Astrocyte (in vitro differentiated cells and primary cell): ENCODE results near the gene CLDN19. TPM values are rescaled to one million over a fixed set of nuclear protein-coding genes. Genes with fewer than 3 reads are reported as not detected.

Experiments
- DNase-seq: peaks from one replicate; pipeline ENCODE4 v3.0.0-alpha.2; 2010; ENCODE audit warnings: low read depth
- FAIRE-seq: peaks from 2 replicates; lab custom pipeline; 2011; peaks lifted over from hg19 to GRCh38; lab: Jason Lieb, UNC
- H2AFZ ChIP-seq: 2 replicates; pipeline ENCODE4 v1.6.0; 2012; ENCODE audit warnings: low read depth, low read length, inconsistent platforms
- H3K27ac ChIP-seq: 2 replicates; pipeline ENCODE4 v1.5.1; 2011; ENCODE audit warnings: low read depth, low read length, inconsistent platforms
- H3K27me3 ChIP-seq: 2 replicates; pipeline ENCODE4 v1.6.0; 2011; ENCODE audit warnings: low read length, inconsistent platforms; ENCODE audit not compliant: insufficient read depth
- H3K36me3 ChIP-seq: 2 replicates; pipeline ENCODE4 v1.5.1; 2011; ENCODE audit warnings: low read length, inconsistent platforms; ENCODE audit not compliant: insufficient read depth
- H3K4me1 ChIP-seq: 2 replicates; pipeline ENCODE4 v1.5.1; 2011; ENCODE audit warnings: low read length, inconsistent platforms; ENCODE audit not compliant: insufficient read depth
- H3K4me2 ChIP-seq: 2 replicates; pipeline ENCODE4 v1.6.0; 2012; ENCODE audit warnings: low read length, inconsistent platforms
- H3K4me3 ChIP-seq: 2 replicates; pipeline ENCODE4 v1.5.1; 2011; ENCODE audit warnings: low read depth, mild to moderate bottlenecking, low read length, inconsistent platforms; ENCODE audit not compliant: insufficient read depth
- H3K79me2 ChIP-seq: 2 replicates; pipeline ENCODE4 v1.6.0; 2012; ENCODE audit warnings: mild to moderate bottlenecking, low read length, inconsistent platforms; ENCODE audit not compliant: insufficient read depth
- H3K9ac ChIP-seq: 2 replicates; pipeline ENCODE4 v1.6.0; 2012; ENCODE audit warnings: mild to moderate bottlenecking, low read length, inconsistent platforms
- H3K9me3 ChIP-seq: 2 replicates; pipeline ENCODE4 v1.5.1; 2012; ENCODE audit warnings: low read depth, mild to moderate bottlenecking, low read length, inconsistent platforms; ENCODE audit not compliant: insufficient read depth
- H4K20me1 ChIP-seq: 2 replicates; pipeline ENCODE4 v1.6.0; 2012; ENCODE audit warnings: low read length, inconsistent platforms; ENCODE audit not compliant: insufficient read depth
- H3K27ac Mint-ChIP-seq: one replicate; pipeline ENCODE4 v1.8.0; 2021; ENCODE audit warnings: mild to moderate bottlenecking, mixed read lengths; ENCODE audit not compliant: unreplicated experiment
- H3K27me3 Mint-ChIP-seq: one replicate; pipeline ENCODE4 v1.8.0; 2021; ENCODE audit warnings: low read depth, mixed read lengths; ENCODE audit not compliant: unreplicated experiment
- H3K36me3 Mint-ChIP-seq: one replicate; pipeline ENCODE4 v1.8.0; 2021; ENCODE audit warnings: low read depth, mixed read lengths; ENCODE audit not compliant: unreplicated experiment
- H3K4me1 Mint-ChIP-seq: one replicate; pipeline ENCODE4 v1.8.0; 2021; ENCODE audit warnings: low read depth, mixed read lengths; ENCODE audit not compliant: unreplicated experiment
- H3K4me3 Mint-ChIP-seq: one replicate; pipeline ENCODE4 v1.8.0; 2021; ENCODE audit warnings: mild to moderate bottlenecking, moderate library complexity, mixed read lengths; ENCODE audit not compliant: unreplicated experiment
- H3K9me3 Mint-ChIP-seq: one replicate; pipeline ENCODE4 v1.8.0; 2021; ENCODE audit warnings: mild to moderate bottlenecking, mixed read lengths; ENCODE audit not compliant: unreplicated experiment
- EZH2 ChIP-seq: IDR thresholded peaks from 2 replicates; pipeline ENCODE4 v1.6.1; 2012; ENCODE audit warnings: mild to moderate bottlenecking, low read length, inconsistent platforms; ENCODE audit not compliant: insufficient read depth
- total RNA-seq: library from RNA; stranded (reverse); gene quantifications from 2 replicates; pipeline ENCODE4 v1.2.1, GENCODE V29; 2021
- TF ChIP-seq, protein P1 (sequence below): IDR thresholded peaks from 2 replicates; pipeline ENCODE4 v1.5.1; 2011; ENCODE audit warnings: low read depth, mild to moderate bottlenecking, inconsistent platforms, low read length, moderate library complexity; ENCODE audit not compliant: insufficient read depth

CLDN19 gene
- total RNA-seq, 1 donor from 2014 or later = 0.11 TPM

DNA sequence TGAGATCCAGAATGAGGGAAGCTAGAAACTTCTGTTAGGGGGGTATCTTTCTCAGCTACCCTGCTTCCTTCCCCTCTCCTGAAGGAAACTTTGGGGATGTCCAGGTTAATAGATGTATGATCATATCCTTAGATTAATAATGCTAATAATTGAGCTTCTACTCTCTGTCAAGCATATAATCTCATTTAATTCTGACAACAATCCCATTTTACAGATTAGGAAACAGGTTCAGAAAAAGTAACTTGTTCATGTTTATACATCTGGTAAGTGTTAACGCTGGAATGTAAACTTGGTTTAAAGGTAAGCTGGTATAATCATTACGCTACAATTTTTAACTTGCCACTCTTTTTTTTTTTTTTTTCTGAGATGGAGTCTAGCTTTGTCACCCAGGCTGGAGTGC, 43.1 kb upstream of the CLDN19 start:
- no peak overlapping the region for H3K4me3 Mint-ChIP-seq
- peaks cover 32% of the 10 kb centered on the region for H3K36me3 Mint-ChIP-seq
- H3K9me3 Mint-ChIP-seq = peaks cover 4% of the 10 kb centered on the region
- peaks cover 10% of the 10 kb centered on the region for H4K20me1 ChIP-seq
- no peaks in the 10 kb centered on the region for H3K27me3 ChIP-seq
- no peak overlapping the region for H2AFZ ChIP-seq
- H3K4me1 Mint-ChIP-seq = no peaks in the 10 kb centered on the region
- no peaks in the 10 kb centered on the region for H3K79me2 ChIP-seq
- H3K9ac ChIP-seq = no peak overlapping the region
- no peak overlapping the region for H3K4me3 ChIP-seq
- TF ChIP-seq, protein P1, sequence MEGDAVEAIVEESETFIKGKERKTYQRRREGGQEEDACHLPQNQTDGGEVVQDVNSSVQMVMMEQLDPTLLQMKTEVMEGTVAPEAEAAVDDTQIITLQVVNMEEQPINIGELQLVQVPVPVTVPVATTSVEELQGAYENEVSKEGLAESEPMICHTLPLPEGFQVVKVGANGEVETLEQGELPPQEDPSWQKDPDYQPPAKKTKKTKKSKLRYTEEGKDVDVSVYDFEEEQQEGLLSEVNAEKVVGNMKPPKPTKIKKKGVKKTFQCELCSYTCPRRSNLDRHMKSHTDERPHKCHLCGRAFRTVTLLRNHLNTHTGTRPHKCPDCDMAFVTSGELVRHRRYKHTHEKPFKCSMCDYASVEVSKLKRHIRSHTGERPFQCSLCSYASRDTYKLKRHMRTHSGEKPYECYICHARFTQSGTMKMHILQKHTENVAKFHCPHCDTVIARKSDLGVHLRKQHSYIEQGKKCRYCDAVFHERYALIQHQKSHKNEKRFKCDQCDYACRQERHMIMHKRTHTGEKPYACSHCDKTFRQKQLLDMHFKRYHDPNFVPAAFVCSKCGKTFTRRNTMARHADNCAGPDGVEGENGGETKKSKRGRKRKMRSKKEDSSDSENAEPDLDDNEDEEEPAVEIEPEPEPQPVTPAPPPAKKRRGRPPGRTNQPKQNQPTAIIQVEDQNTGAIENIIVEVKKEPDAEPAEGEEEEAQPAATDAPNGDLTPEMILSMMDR = no peak
- TF ChIP-seq EZH2 = no peak
- H3K27ac Mint-ChIP-seq = no peak overlapping the region
- no peak overlapping the region for H3K4me2 ChIP-seq
- peaks cover 9% of the 10 kb centered on the region for H3K4me1 ChIP-seq
- H3K27me3 Mint-ChIP-seq = peaks cover 3% of the 10 kb centered on the region
- H3K27ac ChIP-seq = no peak overlapping the region
- H3K9me3 ChIP-seq = no peaks in the 10 kb centered on the region
- peaks cover 3% of the 10 kb centered on the region for H3K36me3 ChIP-seq
- no peak for DNase-seq
- no peak for FAIRE-seq

DNA sequence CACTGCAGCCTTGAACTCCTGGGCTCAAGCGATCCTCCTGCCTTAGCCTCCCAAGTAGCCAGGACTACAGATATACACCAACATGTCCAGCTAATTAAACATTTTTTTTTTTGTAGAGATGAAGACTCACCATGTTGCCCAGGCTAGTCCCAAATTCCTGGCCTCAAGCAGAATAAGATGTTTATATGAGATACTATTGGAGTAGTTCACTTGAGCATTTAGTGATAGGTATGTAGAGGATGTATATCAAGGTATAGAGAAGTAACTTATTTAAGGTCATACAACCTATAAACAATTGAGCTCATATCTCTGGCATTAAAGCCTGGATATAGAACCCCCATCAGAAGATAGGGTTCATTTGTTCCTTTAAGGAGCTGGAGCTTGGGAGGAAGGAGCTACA, 40.1 kb upstream of the CLDN19 start:
- peaks cover 43% of the 10 kb centered on the region for H3K36me3 Mint-ChIP-seq
- TF ChIP-seq EZH2 = no peak
- TF ChIP-seq, protein P1 = no peak
- no peak overlapping the region for H3K4me3 Mint-ChIP-seq
- no peaks in the 10 kb centered on the region for H3K79me2 ChIP-seq
- H3K9ac ChIP-seq = no peak overlapping the region
- no peak for FAIRE-seq
- H3K4me3 ChIP-seq = no peak overlapping the region
- peaks cover 10% of the 10 kb centered on the region for H3K36me3 ChIP-seq
- no peaks in the 10 kb centered on the region for H3K27me3 Mint-ChIP-seq
- H3K27ac Mint-ChIP-seq = no peak overlapping the region
- H3K4me1 Mint-ChIP-seq = no peaks in the 10 kb centered on the region
- no peaks in the 10 kb centered on the region for H3K9me3 Mint-ChIP-seq
- H4K20me1 ChIP-seq = peaks cover 23% of the 10 kb centered on the region
- H3K4me1 ChIP-seq = peaks cover 4% of the 10 kb centered on the region
- DNase-seq = no peak
- no peaks in the 10 kb centered on the region for H3K27me3 ChIP-seq
- no peak overlapping the region for H3K4me2 ChIP-seq
- no peak overlapping the region for H2AFZ ChIP-seq
- no peak overlapping the region for H3K27ac ChIP-seq
- no peaks in the 10 kb centered on the region for H3K9me3 ChIP-seq

DNA sequence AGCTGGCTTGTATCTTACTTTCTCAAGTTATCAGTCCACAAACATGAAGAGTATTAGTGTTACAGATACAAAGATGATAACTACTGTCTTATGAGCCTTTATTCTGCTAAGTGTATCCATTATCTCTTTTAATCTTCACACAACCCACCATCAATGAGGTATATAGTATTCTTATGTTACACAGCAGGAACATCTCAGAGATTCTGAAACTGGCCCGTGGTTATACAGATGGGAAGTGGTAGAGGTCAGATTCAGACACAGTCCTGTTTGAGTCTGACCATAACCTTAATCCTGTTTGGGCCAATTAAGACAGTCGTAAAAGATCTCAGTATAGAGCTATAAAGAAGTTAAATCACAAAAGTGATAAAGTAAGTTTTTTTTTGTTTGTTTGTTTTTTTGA, 39.7 kb upstream of the CLDN19 start:
- no peak overlapping the region for H3K4me2 ChIP-seq
- H3K27ac Mint-ChIP-seq = no peak overlapping the region

More for the DNA sequence above, 39.7 kb upstream of the CLDN19 start:
- peaks cover 14% of the 10 kb centered on the region for H3K36me3 ChIP-seq
- no peaks in the 10 kb centered on the region for H3K9me3 ChIP-seq
- H3K4me3 Mint-ChIP-seq = no peak overlapping the region
- FAIRE-seq = no peak
- no peaks in the 10 kb centered on the region for H3K79me2 ChIP-seq
- H3K9me3 Mint-ChIP-seq = no peaks in the 10 kb centered on the region
- H2AFZ ChIP-seq = no peak overlapping the region
- no peak overlapping the region for H3K9ac ChIP-seq
- no peaks in the 10 kb centered on the region for H3K27me3 ChIP-seq
- H3K27me3 Mint-ChIP-seq = no peaks in the 10 kb centered on the region
- H4K20me1 ChIP-seq = peaks cover 28% of the 10 kb centered on the region
- TF ChIP-seq, protein P1 = no peak
- TF ChIP-seq EZH2 = no peak
- no peak for DNase-seq
- no peaks in the 10 kb centered on the region for H3K4me1 Mint-ChIP-seq
- H3K4me3 ChIP-seq = no peak overlapping the region
- no peaks in the 10 kb centered on the region for H3K4me1 ChIP-seq
- no peak overlapping the region for H3K27ac ChIP-seq
- peaks cover 47% of the 10 kb centered on the region for H3K36me3 Mint-ChIP-seq
